ENCODE results near the gene IRAK1.

The IRAK1 gene

DNA sequence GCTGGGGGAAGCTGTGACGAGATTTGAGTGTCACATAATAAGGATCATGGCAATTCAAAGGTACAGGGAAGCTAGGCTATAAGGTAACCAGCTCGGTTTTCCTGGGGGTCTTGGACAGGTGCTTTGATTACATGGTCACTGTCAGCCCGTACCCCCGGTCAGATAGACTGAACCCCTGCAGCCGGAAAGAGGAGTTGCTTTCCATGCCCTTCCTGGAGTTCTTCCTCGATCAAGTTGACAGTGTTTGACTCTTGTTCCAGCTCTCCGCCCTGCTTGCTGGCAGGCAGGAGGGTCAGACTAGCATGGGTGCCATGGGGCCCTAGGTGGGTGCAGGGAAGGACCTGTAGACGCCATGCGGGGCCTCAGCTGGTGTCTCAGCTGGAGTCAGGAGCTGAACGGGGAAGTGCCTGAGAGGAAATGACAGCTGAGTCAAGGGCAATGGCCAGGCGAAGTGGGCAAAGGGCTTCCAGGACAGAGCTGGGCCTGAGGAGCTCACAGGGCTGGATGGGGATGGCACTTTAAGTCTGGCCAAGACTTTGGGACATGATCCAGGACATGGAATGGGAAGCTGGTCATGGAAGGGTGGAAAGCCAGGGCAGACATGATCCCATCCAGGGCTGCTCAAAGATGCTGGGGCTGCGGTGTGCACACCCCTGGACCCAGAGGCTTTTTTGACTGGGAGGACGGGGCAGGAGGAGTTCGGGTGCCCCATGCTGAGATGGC lies 45.5 kb downstream of the IRAK1 start:
- no peaks in the 10 kb centered on the region for H3K9me2 ChIP-seq (replicated peaks; ENCODE audit: insufficient read depth, low read length)
- no peak overlapping the region for H3K27ac ChIP-seq (ENCODE audit: low read length)
- peaks cover 5% of the 10 kb centered on the region; the same call in 1 of the 2 replicates for H3K4me1 ChIP-seq (ENCODE audit: low read length)
- H3K27me3 ChIP-seq (replicated peaks; ENCODE audit: insufficient read depth, low read length) = no peaks in the 10 kb centered on the region
- no peaks in the 10 kb centered on the region for H4K20me1 ChIP-seq (ENCODE audit: insufficient read depth, low read length)
- peak overlapping the region; percentile 82; the same call in 1 of the 2 replicates for H3K4me2 ChIP-seq (ENCODE audit: low read depth, low read length)
- H3K9ac ChIP-seq (ENCODE audit: low read length) = no peak overlapping the region
- H3K36me3 ChIP-seq (replicated peaks; ENCODE audit: insufficient read depth, low read length) = no peaks in the 10 kb centered on the region
- peaks cover 33% of the 10 kb centered on the region for H3K79me2 ChIP-seq (ENCODE audit: low read length)
- H3K9me3 ChIP-seq (replicated peaks; ENCODE audit: insufficient read depth, low read length) = no peaks in the 10 kb centered on the region
- H3F3A ChIP-seq (ENCODE audit: insufficient read depth, low read length) = peaks cover 26% of the 10 kb centered on the region
- TF ChIP-seq EZH2 (optimal IDR thresholded peaks at IDR 0.05; ENCODE audit: low read depth, low read length) = no peak
- TF ChIP-seq EZH2phosphoT487 (IDR thresholded peaks at IDR 0.05; ENCODE audit: low read length) = no peak
- TF ChIP-seq, protein P1, sequence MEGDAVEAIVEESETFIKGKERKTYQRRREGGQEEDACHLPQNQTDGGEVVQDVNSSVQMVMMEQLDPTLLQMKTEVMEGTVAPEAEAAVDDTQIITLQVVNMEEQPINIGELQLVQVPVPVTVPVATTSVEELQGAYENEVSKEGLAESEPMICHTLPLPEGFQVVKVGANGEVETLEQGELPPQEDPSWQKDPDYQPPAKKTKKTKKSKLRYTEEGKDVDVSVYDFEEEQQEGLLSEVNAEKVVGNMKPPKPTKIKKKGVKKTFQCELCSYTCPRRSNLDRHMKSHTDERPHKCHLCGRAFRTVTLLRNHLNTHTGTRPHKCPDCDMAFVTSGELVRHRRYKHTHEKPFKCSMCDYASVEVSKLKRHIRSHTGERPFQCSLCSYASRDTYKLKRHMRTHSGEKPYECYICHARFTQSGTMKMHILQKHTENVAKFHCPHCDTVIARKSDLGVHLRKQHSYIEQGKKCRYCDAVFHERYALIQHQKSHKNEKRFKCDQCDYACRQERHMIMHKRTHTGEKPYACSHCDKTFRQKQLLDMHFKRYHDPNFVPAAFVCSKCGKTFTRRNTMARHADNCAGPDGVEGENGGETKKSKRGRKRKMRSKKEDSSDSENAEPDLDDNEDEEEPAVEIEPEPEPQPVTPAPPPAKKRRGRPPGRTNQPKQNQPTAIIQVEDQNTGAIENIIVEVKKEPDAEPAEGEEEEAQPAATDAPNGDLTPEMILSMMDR (IDR thresholded peaks at IDR 0.05; ENCODE audit: low read length) = no peak
- DNase-seq = no peak
- H3K4me3 ChIP-seq (ENCODE audit: low read length) = no peak overlapping the region
- H2AFZ ChIP-seq (ENCODE audit: low read length) = no peak overlapping the region

DNA sequence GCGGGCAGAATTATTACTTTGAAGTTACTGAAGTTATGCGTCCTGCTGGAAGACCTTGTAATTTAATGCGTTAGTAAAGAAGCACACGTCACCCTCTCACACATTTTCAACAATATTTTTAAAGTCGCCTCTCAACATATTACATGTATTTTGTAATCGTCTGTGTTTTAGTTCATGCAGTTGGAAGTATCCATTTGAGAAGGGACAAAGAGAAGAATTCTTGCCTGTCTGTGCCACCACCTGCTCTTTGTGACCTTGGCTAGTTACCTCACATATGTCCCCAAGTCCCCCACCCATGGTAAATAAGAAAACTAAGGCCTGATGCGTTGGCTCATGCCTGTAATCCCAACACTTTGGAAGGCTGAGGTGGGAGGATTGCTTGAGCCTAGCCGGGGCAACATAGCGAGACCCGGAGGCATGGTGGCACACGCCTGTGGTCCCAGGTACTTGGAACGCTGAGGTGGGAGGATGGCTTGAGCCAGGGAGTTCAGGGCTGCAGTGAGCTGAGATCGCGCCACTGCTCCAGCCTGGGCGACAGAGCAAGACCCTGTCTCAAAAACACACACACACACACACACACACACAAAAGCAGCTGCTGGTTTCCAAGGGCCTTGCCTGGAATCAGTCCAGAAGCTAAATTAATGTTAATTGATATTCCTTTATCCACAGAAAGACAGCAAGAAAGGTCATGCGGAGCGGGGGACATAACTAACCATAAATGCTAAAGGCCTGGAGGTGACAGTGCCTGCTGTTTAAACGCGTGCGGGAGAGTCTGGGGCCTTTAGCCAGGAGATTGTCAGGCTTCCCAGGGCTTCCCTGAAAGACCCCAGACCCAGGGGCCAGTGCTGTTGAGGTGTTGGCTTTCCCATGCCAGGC lies 46.3 kb downstream of the IRAK1 start:
- no peaks in the 10 kb centered on the region for H3K9me2 ChIP-seq (replicated peaks; ENCODE audit: insufficient read depth, low read length)
- H2AFZ ChIP-seq (ENCODE audit: low read length) = no peak overlapping the region
- peak overlapping the region; percentile 95 for H3K27ac ChIP-seq (ENCODE audit: low read length)
- peak overlapping the region; percentile 65 for H3K4me3 ChIP-seq (ENCODE audit: low read length)
- no peak for TF ChIP-seq EZH2 (optimal IDR thresholded peaks at IDR 0.05; ENCODE audit: low read depth, low read length)
- TF ChIP-seq, protein P1 (IDR thresholded peaks at IDR 0.05; ENCODE audit: low read length) = no peak
- TF ChIP-seq EZH2phosphoT487 (IDR thresholded peaks at IDR 0.05; ENCODE audit: low read length) = no peak
- peak overlapping the region; percentile 82 for H3K4me2 ChIP-seq (ENCODE audit: low read depth, low read length)
- H3K27me3 ChIP-seq (replicated peaks; ENCODE audit: insufficient read depth, low read length) = no peaks in the 10 kb centered on the region
- H3K36me3 ChIP-seq (replicated peaks; ENCODE audit: insufficient read depth, low read length) = no peaks in the 10 kb centered on the region
- H3K4me1 ChIP-seq (ENCODE audit: low read length) = peaks cover 5% of the 10 kb centered on the region; the same call in 1 of the 2 replicates
- H3K9me3 ChIP-seq (replicated peaks; ENCODE audit: insufficient read depth, low read length) = no peaks in the 10 kb centered on the region
- H3K9ac ChIP-seq (ENCODE audit: low read length) = peak overlapping the region; percentile 94
- H3F3A ChIP-seq (ENCODE audit: insufficient read depth, low read length) = peaks cover 34% of the 10 kb centered on the region
- peaks cover 41% of the 10 kb centered on the region for H3K79me2 ChIP-seq (ENCODE audit: low read length)
- DNase-seq = no peak
- H4K20me1 ChIP-seq (ENCODE audit: insufficient read depth, low read length) = peaks cover 1% of the 10 kb centered on the region; the same call in 1 of the 2 replicates

DNA sequence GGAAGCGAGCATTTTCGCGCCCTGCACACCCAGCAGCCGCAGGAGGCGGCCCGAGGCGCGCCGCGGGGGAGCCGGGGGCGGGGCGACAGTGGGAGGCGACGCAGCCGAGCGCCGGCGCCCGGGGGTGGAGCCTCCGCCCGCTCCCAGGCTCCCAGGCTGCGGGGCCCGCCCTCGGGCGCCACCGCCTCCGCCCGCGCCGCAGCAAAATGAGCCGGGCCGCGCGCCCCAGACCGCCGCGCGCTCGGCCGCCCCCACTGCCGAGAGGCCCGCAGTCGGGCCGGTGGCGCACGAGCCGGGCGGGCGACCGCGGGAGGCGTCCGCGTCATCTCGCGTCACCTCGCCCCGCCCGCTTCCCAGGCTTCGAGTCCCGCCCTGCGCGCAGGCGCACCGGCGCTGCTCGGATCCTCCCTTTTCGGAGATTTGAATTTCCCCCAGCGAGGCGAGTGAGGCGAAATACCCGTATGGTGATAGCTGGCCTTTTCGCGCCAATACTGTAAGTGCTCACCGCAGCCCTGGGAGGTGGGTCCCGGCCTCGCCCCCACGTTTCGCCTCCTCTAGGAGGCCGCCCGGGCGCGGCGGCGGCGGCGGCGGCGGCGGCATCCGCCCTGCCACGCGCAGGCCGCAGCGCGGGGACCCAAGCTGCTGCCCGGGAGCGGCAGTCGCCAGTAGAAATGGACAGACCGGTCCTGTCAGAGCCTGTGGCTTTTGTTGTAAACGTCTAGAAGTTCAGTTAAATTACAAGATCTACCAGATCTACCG lies 47.2 kb downstream of the IRAK1 start, which contains the start of gene TMEM187:
Gene TMEM187, plus strand, starts transcription at position 387 of the 759 bp plus-strand sequence. CDS start 9,309 bp downstream, outside the sequence.
- H3K79me2 ChIP-seq (ENCODE audit: low read length) = peaks cover 49% of the 10 kb centered on the region
- peaks cover 13% of the 10 kb centered on the region for H3K4me1 ChIP-seq (ENCODE audit: low read length)
- peaks cover 36% of the 10 kb centered on the region for H3F3A ChIP-seq (ENCODE audit: insufficient read depth, low read length)
- H2AFZ ChIP-seq (ENCODE audit: low read length) = no peak within 1 kb of the TSS
- H3K27me3 ChIP-seq (replicated peaks; ENCODE audit: insufficient read depth, low read length) = no peaks in the 10 kb centered on the region
- no peaks in the 10 kb centered on the region for H3K9me2 ChIP-seq (replicated peaks; ENCODE audit: insufficient read depth, low read length)
- peak within 1 kb of the TSS; percentile 82 for H3K4me2 ChIP-seq (ENCODE audit: low read depth, low read length)
- H3K4me3 ChIP-seq (ENCODE audit: low read length) = peak within 1 kb of the TSS; percentile 94
- no peak for TF ChIP-seq EZH2phosphoT487 (IDR thresholded peaks at IDR 0.05; ENCODE audit: low read length)
- no peak for TF ChIP-seq EZH2 (optimal IDR thresholded peaks at IDR 0.05; ENCODE audit: low read depth, low read length)
- TF ChIP-seq, protein P1 (IDR thresholded peaks at IDR 0.05; ENCODE audit: low read length) = no peak
- peak within 1 kb of the TSS; percentile 99 for H3K27ac ChIP-seq (ENCODE audit: low read length)
- H3K36me3 ChIP-seq (replicated peaks; ENCODE audit: insufficient read depth, low read length) = no peaks in the 10 kb centered on the region
- H3K9ac ChIP-seq (ENCODE audit: low read length) = peak within 1 kb of the TSS; percentile 100
- peaks cover 5% of the 10 kb centered on the region; the same call in 1 of the 2 replicates for H4K20me1 ChIP-seq (ENCODE audit: insufficient read depth, low read length)
- DNase-seq = peak; percentile 93
- H3K9me3 ChIP-seq (replicated peaks; ENCODE audit: insufficient read depth, low read length) = no peaks in the 10 kb centered on the region

Data from MM.1S (cell line).